Measurements from ENCODE around the gene NACC2.

The NACC2 gene

GRCh38 chr9:136137321-136138265, 42.5 kb upstream of the NACC2 start:
- Histone ChIP-seq H3K9me3 (replicated peaks; ENCODE audit: insufficient read depth, low read length) (no peaks in the 10 kb centered on the region), H3K4me1 (ENCODE audit: low read length) (no peaks in the 10 kb centered on the region), H3K9me2 (replicated peaks; ENCODE audit: insufficient read depth, low read length) (no peaks in the 10 kb centered on the region), H2AFZ (ENCODE audit: low read length) (no peak overlapping the region), H4K20me1 (ENCODE audit: insufficient read depth, low read length) (no peaks in the 10 kb centered on the region), H3K4me3 (ENCODE audit: low read length) (no peak overlapping the region), H3F3A (ENCODE audit: insufficient read depth, low read length) (no peaks in the 10 kb centered on the region), H3K27ac (ENCODE audit: low read length) (no peak overlapping the region), H3K79me2 (ENCODE audit: low read length) (no peaks in the 10 kb centered on the region), H3K27me3 (replicated peaks; ENCODE audit: insufficient read depth, low read length) (peaks cover 81% of the 10 kb centered on the region), H3K4me2 (ENCODE audit: low read depth, low read length) (no peak overlapping the region), H3K36me3 (replicated peaks; ENCODE audit: insufficient read depth, low read length) (no peaks in the 10 kb centered on the region), H3K9ac (ENCODE audit: low read length) (no peak overlapping the region)
- no peak for DNase-seq
- TF ChIP-seq EZH2 (optimal IDR thresholded peaks at IDR 0.05; ENCODE audit: low read depth, low read length) (no peak), CTCF (IDR thresholded peaks at IDR 0.05; ENCODE audit: low read length) (no peak), EZH2phosphoT487 (IDR thresholded peaks at IDR 0.05; ENCODE audit: low read length) (no peak)

GRCh38 chr9:136136127-136136925, 41.2 kb upstream of the NACC2 start:
- Histone ChIP-seq H3K27ac (ENCODE audit: low read length) (no peak overlapping the region), H3K4me2 (ENCODE audit: low read depth, low read length) (no peak overlapping the region), H3F3A (ENCODE audit: insufficient read depth, low read length) (no peaks in the 10 kb centered on the region), H3K4me3 (ENCODE audit: low read length) (no peak overlapping the region), H3K9me2 (replicated peaks; ENCODE audit: insufficient read depth, low read length) (no peaks in the 10 kb centered on the region), H2AFZ (ENCODE audit: low read length) (no peak overlapping the region), H3K36me3 (replicated peaks; ENCODE audit: insufficient read depth, low read length) (no peaks in the 10 kb centered on the region), H3K27me3 (replicated peaks; ENCODE audit: insufficient read depth, low read length) (peaks cover 81% of the 10 kb centered on the region), H3K9ac (ENCODE audit: low read length) (no peak overlapping the region), H3K79me2 (ENCODE audit: low read length) (no peaks in the 10 kb centered on the region), H4K20me1 (ENCODE audit: insufficient read depth, low read length) (no peaks in the 10 kb centered on the region), H3K9me3 (replicated peaks; ENCODE audit: insufficient read depth, low read length) (no peaks in the 10 kb centered on the region), H3K4me1 (ENCODE audit: low read length) (no peaks in the 10 kb centered on the region)
- no peak for TF ChIP-seq CTCF (IDR thresholded peaks at IDR 0.05; ENCODE audit: low read length)
- TF ChIP-seq EZH2phosphoT487 (IDR thresholded peaks at IDR 0.05; ENCODE audit: low read length) = no peak
- no peak for TF ChIP-seq EZH2 (optimal IDR thresholded peaks at IDR 0.05; ENCODE audit: low read depth, low read length)
- no peak for DNase-seq

- DNase-seq = no peak
- Histone ChIP-seq H3F3A (ENCODE audit: insufficient read depth, low read length) (no peaks in the 10 kb centered on the region), H3K4me2 (ENCODE audit: low read depth, low read length) (no peak overlapping the region), H3K36me3 (replicated peaks; ENCODE audit: insufficient read depth, low read length) (no peaks in the 10 kb centered on the region), H3K27ac (ENCODE audit: low read length) (no peak overlapping the region), H2AFZ (ENCODE audit: low read length) (no peak overlapping the region), H3K4me1 (ENCODE audit: low read length) (no peaks in the 10 kb centered on the region), H3K9ac (ENCODE audit: low read length) (no peak overlapping the region), H3K4me3 (ENCODE audit: low read length) (no peak overlapping the region), H3K9me2 (replicated peaks; ENCODE audit: insufficient read depth, low read length) (no peaks in the 10 kb centered on the region), H3K79me2 (ENCODE audit: low read length) (no peaks in the 10 kb centered on the region), H4K20me1 (ENCODE audit: insufficient read depth, low read length) (no peaks in the 10 kb centered on the region), H3K9me3 (replicated peaks; ENCODE audit: insufficient read depth, low read length) (no peaks in the 10 kb centered on the region), H3K27me3 (replicated peaks; ENCODE audit: insufficient read depth, low read length) (peaks cover 79% of the 10 kb centered on the region)
- TF ChIP-seq EZH2phosphoT487 (IDR thresholded peaks at IDR 0.05; ENCODE audit: low read length) = no peak
- TF ChIP-seq EZH2 (optimal IDR thresholded peaks at IDR 0.05; ENCODE audit: low read depth, low read length) = no peak
- no peak for TF ChIP-seq CTCF (IDR thresholded peaks at IDR 0.05; ENCODE audit: low read length)
These were observed 40.4 kb upstream of the NACC2 start for GRCh38 chr9:136135326-136136126.

Data from MM.1S (cell line).